GM19193 (cell line): Measurements from ENCODE around the gene CMTM4.

Experiments used
- POLR2A ChIP-seq: IDR thresholded peaks from 4 replicates; pipeline ENCODE4 v1.6.1; 2011; ENCODE audit not compliant: insufficient read depth, insufficient read length; ENCODE audit errors: extremely low read depth

Gene CMTM4

GRCh38 chr16:66692341-66692740 lies 4.2 kb downstream of the CMTM4 start:
- TF ChIP-seq POLR2A = no peak

- no peak for TF ChIP-seq POLR2A
Observed at GRCh38 chr16:66691234-66691633, 5.3 kb downstream of the CMTM4 start.

- no peak for TF ChIP-seq POLR2A
Observed at GRCh38 chr16:66690106-66690847, 6.3 kb downstream of the CMTM4 start.

- no peak for TF ChIP-seq POLR2A
Observed at GRCh38 chr16:66689282-66689681, 7.3 kb downstream of the CMTM4 start.

- TF ChIP-seq POLR2A = no peak
Observed at GRCh38 chr16:66687906-66688625, 8.5 kb downstream of the CMTM4 start.

- no peak for TF ChIP-seq POLR2A
Observed at GRCh38 chr16:66682271-66682670, 14.3 kb downstream of the CMTM4 start.

- no peak for TF ChIP-seq POLR2A
Observed at GRCh38 chr16:66681676-66682075, 14.9 kb downstream of the CMTM4 start.

GRCh38 chr16:66678337-66678736 lies 18.2 kb downstream of the CMTM4 start:
- no peak for TF ChIP-seq POLR2A

GRCh38 chr16:66677836-66678235 lies 18.7 kb downstream of the CMTM4 start:
- TF ChIP-seq POLR2A = no peak

- no peak for TF ChIP-seq POLR2A
Observed at GRCh38 chr16:66677179-66677578, 19.4 kb downstream of the CMTM4 start.

- no peak for TF ChIP-seq POLR2A
Observed at GRCh38 chr16:66676599-66676998, 19.9 kb downstream of the CMTM4 start.

- no peak for TF ChIP-seq POLR2A
Observed at GRCh38 chr16:66673691-66674090, 22.9 kb downstream of the CMTM4 start.

- TF ChIP-seq POLR2A = no peak
Observed at GRCh38 chr16:66670691-66671388, 25.7 kb downstream of the CMTM4 start.

GRCh38 chr16:66668777-66669444 lies 27.6 kb downstream of the CMTM4 start:
- no peak for TF ChIP-seq POLR2A

- TF ChIP-seq POLR2A = no peak
Observed at GRCh38 chr16:66667944-66668343, 28.6 kb downstream of the CMTM4 start.

GRCh38 chr16:66662445-66663194 lies 33.9 kb downstream of the CMTM4 start:
- no peak for TF ChIP-seq POLR2A
